GM06990 (cell line): ENCODE measurements around the gene STXBP6.

Source experiments
- DNase-seq: peaks from one replicate; pipeline ENCODE4 v3.0.0-alpha.2; 2011; ENCODE audit not compliant: insufficient read length; ENCODE audit errors: extremely low read depth
- H3K27me3 ChIP-seq: replicated peaks from 2 replicates; pipeline ENCODE4 v1.6.0; 2011; ENCODE audit warnings: low read length; ENCODE audit not compliant: control insufficient read depth, insufficient read depth
- H3K36me3 ChIP-seq: 2 replicates; pipeline ENCODE4 v1.5.1; 2011; ENCODE audit warnings: low read length; ENCODE audit not compliant: control insufficient read depth, insufficient read depth
- H3K4me3 ChIP-seq: replicated peaks from 2 replicates; pipeline ENCODE4 v1.5.1; 2011; ENCODE audit warnings: low read depth, mild to moderate bottlenecking, control low read depth, low read length
- TF ChIP-seq, protein P1 (sequence below): IDR thresholded peaks from 2 replicates; pipeline ENCODE4 v1.5.1; 2011; ENCODE audit warnings: low read length, control low read depth, mild to moderate bottlenecking, inconsistent platforms; ENCODE audit not compliant: insufficient read depth, poor library complexity, severe bottlenecking

STXBP6 gene

DNA sequence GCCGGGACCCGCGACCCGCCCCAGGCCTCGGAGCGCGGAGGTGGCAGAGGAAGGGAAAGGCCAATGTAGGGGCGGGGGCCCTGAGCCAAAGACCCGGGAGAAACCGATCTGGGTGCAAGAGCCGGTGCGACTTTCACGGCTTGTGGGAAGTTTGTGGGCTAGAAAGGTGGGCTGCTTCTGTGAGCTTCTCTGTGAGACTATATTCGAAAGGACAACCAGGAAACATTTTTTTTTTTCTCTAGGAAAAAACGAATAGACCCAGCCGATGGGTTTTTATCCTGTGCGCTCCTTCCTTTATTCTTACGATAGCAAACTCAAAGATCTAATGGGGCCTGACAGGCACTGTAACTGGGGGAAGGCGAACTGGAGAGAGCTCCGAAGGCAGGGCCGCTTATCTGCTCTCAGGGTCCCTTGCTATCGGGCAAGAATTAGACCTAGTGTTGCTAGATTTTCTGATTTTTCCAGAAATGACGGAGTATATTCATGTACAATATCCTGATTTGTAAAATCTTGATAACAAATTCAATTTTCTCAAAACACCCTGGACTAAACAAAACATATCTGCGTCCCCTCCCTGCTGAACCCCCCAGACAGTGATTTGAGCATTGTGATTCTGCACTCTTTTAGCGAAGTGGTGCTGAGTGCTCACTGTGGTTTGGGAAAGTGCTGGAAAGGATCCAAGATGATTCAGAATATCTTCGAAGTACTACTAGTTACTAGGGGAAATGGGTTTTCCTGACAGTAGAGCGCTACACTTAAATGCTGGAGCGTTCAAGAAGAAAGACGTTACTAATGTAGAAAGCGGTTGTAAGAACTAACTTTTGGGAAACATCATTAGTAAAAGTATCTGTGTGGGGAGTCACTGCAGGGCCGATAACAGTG, 563 bp upstream of the STXBP6 start:
- H3K36me3 ChIP-seq: no peaks in the 10 kb centered on the region
- DNase-seq: no peak
- H3K27me3 ChIP-seq: 0 out of 2 replicates have a peak, but pooled peaks cover 1% of the 10 kb centered on the region
- H3K4me3 ChIP-seq: peak overlapping the region; percentile 4; the same call in 1 of the 2 replicates
- TF ChIP-seq, protein P1, sequence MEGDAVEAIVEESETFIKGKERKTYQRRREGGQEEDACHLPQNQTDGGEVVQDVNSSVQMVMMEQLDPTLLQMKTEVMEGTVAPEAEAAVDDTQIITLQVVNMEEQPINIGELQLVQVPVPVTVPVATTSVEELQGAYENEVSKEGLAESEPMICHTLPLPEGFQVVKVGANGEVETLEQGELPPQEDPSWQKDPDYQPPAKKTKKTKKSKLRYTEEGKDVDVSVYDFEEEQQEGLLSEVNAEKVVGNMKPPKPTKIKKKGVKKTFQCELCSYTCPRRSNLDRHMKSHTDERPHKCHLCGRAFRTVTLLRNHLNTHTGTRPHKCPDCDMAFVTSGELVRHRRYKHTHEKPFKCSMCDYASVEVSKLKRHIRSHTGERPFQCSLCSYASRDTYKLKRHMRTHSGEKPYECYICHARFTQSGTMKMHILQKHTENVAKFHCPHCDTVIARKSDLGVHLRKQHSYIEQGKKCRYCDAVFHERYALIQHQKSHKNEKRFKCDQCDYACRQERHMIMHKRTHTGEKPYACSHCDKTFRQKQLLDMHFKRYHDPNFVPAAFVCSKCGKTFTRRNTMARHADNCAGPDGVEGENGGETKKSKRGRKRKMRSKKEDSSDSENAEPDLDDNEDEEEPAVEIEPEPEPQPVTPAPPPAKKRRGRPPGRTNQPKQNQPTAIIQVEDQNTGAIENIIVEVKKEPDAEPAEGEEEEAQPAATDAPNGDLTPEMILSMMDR: no peak

DNA sequence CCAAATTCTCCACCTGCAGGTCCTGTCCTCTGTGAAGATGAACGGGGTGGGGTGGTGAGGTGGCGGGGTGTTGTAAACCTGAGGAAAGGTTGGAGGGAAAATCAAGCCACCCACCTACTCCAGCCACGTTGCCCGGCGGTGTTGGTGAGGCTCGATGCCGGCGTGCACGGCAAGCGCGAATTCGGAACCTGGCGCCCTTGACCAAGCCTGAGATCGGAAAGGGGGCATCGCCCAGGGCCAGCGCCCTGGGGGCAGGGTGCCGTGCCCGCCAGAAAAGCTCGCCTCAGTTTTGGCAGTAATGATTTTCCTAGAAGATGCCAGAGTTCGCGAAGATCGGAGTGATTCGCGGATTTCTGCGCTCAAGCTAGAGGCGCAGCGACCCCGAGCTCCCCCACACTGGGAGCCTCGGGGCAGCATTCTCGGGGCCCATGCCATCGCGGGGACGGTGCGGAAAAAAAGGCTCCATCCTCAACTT, 817 bp downstream of the STXBP6 start:
- Histone ChIP-seq H3K36me3 (no peaks in the 10 kb centered on the region), H3K27me3 (0 out of 2 replicates have a peak, but pooled peaks cover 1% of the 10 kb centered on the region), H3K4me3 (no peak overlapping the region)
- no peak for DNase-seq
- TF ChIP-seq, protein P1: no peak

DNA sequence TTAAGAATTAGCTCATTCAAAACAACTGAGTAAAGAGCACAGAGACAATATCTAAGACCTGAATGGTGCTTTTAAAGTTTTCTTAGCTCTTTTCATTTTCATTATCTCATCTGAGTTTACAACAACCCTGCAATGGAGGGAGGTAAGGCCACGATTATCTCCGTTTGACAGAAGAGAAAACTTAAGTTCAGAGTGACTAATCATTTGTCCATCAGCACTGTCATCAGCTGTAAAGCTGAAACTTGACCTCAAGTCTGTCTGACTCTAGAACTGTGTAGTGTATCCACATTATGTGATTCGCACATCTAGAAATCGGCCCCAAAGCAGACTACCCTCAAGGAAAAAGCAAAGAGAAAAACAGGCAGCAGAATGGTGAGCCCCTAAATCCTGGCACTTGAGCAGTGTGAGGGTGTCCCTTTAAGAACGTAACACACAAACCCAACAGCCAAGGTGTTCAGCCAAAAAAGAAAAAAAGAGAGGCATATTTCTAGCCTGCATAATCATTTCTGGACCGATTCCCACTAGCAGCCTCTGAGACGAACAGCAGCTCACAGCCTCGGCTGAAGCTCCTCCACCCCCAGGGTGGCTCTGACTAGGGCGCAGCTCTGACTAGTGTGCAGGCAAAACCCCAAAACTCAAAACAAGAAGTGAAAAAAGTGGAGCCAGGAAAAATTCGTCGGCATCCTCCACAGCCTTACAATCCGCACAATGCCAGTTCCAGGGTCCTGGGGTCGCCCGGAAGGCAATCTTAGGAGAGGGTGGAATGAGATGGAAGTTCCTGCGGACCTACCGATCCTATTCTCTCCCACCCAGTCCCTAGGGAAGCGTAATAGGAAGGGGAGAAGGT, 1.6 kb downstream of the STXBP6 start:
- no peak for DNase-seq
- Histone ChIP-seq H3K4me3 (no peak overlapping the region), H3K27me3 (0 out of 2 replicates have a peak, but pooled peaks cover 1% of the 10 kb centered on the region), H3K36me3 (no peaks in the 10 kb centered on the region)
- TF ChIP-seq, protein P1: no peak

DNA sequence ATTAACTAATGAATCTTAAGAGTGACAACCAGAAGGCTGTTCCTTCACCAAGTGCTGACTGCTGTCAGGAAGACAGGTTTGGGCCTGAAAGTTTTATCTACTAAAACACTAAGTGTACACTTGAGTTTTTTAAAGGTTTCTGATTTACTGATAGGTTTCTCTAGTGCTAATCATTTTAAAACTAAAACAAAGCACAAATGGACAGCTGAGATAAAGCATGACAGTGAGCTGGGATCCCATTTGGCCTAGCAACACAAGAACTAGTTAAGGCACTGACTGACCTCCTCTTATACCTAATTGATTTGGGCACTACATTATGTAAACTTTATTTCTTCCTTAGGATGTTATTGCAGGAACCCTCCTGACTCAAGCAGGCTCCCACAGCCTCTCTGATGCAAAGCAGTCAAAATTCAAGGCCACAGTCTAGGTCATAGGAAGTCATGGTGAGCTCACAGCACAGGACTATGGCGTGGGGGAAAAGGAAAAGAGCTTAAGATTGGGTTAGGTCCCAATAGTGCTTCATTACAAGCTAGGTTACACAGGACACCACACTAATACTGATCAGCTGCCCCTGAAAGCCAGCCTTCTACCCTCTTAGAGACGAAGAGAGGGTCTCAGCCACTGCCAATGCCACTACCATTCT, 3.5 kb downstream of the STXBP6 start:
- TF ChIP-seq, protein P1: no peak
- Histone ChIP-seq H3K27me3 (0 out of 2 replicates have a peak, but pooled peaks cover 1% of the 10 kb centered on the region), H3K36me3 (no peaks in the 10 kb centered on the region), H3K4me3 (no peak overlapping the region)
- no peak for DNase-seq

DNA sequence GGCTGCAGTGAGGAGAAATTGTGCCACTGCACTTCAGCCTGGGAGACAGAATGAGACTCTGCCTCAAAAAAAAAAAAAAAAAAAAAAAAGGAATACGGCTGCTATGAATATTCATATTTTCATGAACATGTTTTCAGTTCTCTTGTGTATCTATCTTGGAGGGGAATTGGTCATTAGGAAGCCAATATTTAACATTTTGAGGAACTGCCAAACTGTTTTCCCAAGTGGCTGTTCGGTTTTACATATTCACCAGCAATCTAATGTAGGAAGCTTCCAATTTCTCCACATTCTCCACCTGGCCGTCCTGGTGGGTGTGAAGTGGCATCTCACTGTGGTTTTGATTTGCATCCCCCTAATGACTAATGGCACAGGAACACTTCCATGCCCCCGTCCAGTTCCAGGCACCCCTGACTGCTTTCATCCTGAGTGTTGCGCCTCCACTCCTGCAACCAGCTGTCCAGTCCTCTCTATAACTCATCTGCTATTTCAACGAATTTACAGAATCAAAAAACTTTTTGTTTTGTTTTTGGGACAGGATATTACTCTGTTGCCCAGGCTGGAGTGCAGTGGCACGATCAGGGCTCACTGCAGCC, 5.7 kb downstream of the STXBP6 start:
- no peaks in the 10 kb centered on the region for H3K36me3 ChIP-seq
- TF ChIP-seq, protein P1: no peak
- 0 out of 2 replicates have a peak, but pooled peaks cover 1% of the 10 kb centered on the region for H3K27me3 ChIP-seq
- H3K4me3 ChIP-seq: no peak overlapping the region
- DNase-seq: no peak
